Activated CD8-positive, alpha-beta memory T cell treated with anti-CD3 and anti-CD28 coated beads, Interleukin-2, amount 50 U/mL, for 48 hours (primary cell): ENCODE results near the gene SRSF12.

Source experiments
- DNase-seq: peaks from one replicate; pipeline ENCODE4 v3.0.0-alpha.2; 2020

The SRSF12 gene

DNA sequence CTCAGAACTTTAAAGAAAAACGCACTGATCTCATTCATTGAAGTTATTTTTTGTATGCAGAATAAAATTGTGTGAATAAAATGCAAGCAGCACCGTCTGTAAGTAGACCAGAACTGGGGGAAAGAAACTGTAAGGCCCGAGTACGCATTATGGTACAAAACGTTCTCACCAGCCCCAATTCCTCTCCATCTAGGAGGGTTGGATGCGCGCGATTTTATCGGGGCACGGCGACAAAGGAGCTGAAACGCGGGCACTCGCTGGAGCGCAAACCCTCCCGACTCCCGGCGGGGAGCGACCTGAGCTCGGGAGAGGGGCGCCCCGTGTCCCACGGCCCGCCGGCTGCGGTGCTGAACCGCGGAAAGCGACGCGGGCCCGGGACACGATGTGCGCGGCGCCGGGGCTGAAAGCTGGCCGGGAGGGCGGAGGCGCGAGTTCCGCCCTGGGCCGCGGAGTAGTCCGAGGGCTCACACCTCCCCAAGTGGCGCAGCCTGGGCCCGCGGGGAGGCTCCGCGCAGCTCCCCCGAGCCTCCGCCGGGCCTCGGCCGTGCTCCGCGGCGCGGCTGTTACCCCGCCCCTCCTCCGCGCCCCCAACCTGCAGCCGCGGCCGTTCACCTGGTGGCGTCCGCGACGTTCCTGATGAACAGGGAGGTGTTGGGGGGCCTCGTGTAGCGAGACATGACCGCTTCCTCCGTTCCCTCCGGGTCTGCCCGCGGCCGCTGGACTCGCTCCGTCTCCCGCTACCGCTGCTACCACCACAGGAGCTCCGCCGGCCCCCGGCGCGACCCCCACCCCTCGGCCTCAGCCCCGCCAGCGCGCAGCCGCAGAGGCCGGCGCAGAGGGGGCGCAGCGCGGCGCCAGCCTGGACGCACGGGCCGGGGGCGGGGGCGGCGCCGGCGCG, at the start of gene SRSF12:
SRSF12 (minus strand) TSS at position 861 of the 898 bp plus-strand sequence; CDS start at position 677, 184 bp downstream.
- DNase-seq: peak; percentile 67

DNA sequence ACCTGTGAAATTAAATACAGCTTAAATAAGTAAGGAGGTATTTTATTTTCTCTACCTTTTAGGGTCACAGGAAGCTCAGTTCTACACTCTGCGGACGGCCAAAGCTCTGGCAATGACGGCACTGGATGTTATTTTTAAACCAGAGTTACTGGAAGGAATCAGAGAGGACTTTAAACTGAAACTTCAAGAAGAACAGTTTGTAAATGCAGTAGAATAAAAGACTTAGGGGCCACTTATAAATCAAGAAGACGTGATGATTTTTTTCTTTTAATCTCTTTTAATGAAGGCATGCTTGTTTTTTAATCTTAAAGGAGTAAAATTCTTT, 44.1 kb upstream of the SRSF12 start:
- DNase-seq: no peak

- no peak for DNase-seq
Measured at GRCh38 chr6:89161326-89162046, 43.6 kb upstream of the SRSF12 start.

DNA sequence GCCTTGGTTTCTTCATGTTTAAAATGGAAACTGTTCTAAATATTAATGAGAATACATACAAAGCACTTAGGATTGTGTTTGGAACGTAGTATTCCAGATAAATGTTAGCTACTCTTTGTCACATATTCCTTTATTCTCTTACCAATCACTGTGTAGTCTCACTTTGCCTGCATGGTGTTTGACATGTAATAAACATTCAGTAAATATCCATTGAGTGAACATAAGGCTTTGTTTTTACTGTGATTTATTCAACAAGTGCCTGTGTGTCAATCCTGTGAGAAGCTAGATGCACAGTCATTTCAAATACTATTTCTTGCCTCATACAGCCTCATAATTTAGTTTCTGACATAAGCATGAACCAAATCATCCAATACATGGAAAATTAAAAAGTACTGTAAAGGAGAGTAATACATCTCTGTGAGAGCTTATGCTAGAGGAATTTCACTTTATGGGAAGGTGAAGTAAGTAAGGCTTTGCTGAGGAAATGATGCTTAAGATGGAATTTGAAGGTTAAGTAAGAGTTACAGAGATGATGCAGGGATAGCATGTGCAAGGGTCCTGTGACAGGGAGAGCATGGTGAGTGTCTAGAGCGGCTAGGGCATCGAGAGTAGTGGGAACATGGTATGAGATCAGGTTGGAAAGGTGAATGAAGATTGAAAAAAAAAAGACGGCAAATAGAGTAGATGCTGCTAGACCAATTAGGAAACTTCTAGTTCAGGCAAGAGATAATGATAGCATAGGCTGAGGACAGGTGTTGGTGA, 42.6 kb upstream of the SRSF12 start:
- DNase-seq: no peak

DNA sequence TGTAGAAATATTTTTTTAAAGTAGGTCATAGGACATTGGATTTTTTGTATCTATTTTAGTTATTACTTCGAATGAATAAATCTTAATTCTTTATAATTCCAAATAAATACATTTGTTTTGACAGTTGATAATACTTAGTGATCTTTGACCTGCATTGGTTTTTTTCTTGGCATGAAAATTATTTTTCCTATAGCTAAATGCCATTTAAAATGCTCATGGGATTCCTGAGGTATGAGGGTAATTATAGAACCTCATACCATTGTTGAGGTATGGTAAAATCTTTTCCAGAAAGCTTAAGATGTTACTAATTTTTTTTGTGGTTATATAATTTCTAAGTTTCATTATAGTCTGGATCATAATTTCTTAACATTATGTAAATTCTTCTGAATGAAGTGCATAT, 36.3 kb upstream of the SRSF12 start:
- no peak for DNase-seq

DNA sequence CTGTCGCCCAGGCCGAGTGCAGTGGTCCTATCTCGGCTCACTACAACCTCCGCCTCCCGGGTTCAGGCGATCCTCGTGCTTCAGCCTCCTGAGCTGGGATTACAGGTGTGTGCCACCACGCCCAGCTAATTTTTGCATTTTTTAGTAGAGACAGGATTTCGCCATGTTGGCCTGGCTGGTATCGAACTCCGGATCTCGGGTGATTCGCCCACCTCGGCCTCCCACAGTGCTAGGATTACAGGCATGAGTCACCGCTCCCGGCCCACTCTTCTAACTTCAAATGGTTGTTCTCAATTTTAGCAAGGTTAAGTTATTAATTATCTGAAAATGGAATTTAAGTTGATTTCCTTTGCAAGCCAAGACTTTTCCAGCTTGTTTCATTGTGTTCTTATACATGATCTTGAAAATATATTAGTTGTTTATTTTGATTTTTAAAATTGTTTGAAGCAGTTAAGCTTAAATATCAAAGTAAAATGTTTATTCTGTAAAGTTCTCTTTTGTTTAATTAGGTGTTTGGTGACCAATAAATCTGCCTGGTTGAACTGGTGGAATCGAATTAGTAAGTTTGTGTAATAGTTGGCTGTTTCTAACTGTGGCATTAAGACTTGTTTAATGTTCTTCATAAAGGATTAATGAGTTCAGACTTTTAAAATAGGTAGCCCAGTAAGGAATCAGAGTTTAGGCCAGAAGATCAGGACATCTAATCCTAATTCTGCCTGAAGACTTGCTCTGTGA, 30.3 kb upstream of the SRSF12 start:
- DNase-seq: peak; percentile 62

GRCh38 chr6:89146718-89147700, 29.1 kb upstream of the SRSF12 start:
- peak; percentile 75 for DNase-seq

- DNase-seq: peak; percentile 86
Measured at GRCh38 chr6:89145956-89146717, 28.3 kb upstream of the SRSF12 start, which contains the start of gene PM20D2. TSS of gene PM20D2 (plus strand) at chr6:89146055. CDS start at chr6:89146145, 90 bp downstream.

DNA sequence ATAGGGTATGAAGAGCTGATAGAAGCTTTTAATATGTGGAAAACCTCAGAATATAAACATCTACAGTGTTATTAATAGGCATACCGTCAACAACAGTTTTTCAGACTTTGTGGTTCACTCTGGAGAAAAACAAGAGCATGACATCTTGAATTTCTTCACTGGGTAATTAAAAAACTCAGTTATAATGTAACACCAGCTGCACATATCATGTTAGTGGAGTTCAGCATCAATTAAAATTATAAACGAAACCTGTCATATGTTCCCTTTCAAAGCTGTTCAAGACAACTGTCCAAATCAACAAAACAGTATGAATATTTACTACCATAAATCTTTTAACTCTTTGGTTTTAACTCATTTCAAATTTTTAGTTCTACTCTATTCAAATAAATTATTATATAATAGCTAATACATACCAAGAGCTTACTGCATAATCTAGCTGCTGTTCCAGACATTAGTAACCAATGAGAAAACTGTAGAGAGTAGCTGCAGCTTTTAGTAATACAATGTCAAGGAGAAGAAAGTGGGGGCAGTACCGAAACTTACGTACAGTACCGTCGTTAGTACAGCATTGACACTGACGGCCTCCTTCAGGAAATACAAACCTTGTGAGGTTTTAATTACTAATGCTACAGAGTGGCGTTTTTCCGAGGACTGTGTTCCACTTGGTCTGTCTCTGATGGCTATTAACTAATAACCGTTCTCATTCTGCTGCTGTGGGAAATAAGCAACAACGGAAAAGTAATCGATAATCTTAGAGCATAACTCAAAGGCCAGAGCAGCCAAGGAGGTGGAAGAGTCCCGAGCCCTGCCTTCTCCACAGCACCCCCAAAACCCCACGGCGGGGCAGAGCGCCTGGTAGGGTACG, 27.5 kb upstream of the SRSF12 start:
- DNase-seq: no peak

- DNase-seq: no peak
Measured at GRCh38 chr6:89144354-89144906, 26.6 kb upstream of the SRSF12 start.

DNA sequence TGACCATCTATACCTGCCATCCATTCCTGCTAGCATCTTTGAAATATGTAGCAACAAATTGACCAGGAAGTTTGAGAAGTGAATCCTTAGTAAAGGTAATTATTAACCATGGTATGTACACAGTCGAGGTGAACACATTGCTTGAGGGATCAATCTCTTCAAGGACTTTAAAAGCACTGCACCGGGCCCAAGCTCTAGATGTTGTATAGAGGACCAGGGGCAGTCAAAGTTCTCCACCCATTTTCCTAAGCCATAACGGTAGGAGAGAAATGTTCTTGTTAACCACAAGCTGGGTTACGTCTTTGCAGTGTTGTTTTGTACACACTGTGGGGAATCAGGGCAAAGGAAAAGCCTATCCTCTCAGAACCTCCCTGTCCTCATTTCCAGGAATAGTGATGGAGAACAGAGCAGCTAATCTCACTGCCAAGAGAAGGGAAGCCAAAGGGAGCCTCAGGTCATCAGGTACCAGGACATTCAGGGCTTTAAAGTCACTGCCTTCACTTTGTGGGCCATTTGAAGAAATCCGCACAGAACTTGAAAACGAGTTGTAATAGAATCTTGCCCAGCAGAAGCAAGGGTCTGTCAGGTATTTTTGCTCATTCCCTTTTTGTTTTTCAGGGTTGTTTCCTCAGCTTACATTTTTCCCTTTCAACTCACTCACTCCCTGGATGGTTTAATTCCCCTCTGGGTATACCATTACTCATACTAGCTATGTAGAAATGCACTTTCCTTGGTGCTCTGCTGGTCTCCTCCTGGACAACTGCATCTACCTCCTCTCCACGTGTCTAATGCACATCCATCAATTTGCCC, 22.7 kb upstream of the SRSF12 start:
- no peak for DNase-seq

DNA sequence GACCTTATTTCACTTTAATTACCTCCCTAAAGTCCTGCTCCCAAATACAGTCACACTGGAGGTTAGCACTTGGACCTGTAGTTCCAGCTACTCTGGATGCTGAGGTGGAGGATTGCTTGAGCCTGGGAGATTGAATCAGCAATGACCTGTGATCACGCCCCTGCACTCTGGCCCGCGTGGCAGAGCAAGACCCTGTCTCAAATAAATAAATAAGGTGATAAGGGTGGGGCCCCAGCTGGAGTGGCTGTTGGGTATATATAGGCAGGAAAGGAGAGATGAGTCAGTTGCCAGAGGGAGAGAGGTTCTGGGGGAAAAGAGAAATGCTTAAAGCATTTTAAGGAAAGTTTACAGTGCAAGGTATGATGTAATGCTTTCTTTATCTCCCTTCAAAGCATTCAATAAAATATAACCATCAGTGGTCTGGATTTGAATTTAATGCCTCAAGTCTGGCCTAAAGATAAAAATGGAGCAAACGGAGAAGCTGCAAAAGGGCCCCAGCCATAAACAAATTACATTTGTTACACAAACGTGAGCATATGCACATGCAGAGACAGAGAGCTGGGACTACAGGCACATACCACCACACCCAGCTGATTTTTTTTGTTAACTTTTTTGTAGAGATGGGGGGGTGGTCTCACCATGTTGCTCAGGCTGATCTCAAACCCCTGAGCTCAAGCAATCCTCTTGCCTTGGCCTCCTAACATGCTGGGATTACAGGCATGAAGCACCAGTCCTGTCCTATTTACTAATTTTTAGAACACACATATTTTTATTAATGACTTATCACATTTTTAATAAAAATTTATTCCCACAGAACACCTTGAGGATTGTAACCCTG, 21.9 kb upstream of the SRSF12 start:
- no peak for DNase-seq

DNA sequence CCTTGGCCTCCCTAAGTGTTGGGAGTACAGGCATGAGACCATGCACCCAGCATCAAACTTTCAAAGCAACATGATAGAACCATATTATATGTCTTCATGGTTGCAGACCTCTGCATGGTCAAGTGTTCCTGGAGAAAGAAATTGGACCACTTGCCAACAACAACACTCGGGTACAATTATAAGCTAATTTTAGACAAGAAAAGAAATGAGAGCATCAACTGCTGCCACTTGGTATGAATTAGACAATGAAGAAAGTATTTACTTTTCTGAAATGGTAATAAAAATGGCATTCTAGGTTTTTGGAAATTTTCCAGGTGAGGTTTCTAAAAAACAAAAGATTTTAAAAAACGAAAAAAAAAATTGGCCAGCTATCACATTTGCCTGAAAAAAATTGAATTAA, 20.3 kb upstream of the SRSF12 start:
- no peak for DNase-seq

DNA sequence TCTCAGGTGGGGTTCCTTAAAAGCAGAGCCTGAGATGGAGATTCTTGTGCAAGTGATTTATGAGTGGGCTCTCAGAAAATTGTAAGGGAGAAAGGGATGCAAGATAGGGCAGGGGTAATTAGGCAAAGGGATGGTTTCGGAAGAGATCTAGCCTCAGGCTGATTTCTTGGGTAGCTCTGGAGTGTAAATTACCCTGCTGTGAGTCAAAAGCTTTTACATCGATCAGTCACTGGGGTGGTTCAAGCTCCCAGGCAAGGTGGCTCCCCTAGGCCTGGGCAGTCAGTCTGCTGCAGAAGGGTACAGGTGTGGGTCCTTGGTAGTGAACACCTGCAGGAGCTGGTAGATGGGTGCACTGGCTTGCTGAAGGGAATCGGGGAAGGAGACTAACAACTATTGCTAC, 16.9 kb upstream of the SRSF12 start:
- DNase-seq: no peak

GRCh38 chr6:89133981-89134380, 16.1 kb upstream of the SRSF12 start:
- DNase-seq: no peak

- DNase-seq: no peak
Measured at GRCh38 chr6:89132057-89132456, 14.2 kb upstream of the SRSF12 start.

DNA sequence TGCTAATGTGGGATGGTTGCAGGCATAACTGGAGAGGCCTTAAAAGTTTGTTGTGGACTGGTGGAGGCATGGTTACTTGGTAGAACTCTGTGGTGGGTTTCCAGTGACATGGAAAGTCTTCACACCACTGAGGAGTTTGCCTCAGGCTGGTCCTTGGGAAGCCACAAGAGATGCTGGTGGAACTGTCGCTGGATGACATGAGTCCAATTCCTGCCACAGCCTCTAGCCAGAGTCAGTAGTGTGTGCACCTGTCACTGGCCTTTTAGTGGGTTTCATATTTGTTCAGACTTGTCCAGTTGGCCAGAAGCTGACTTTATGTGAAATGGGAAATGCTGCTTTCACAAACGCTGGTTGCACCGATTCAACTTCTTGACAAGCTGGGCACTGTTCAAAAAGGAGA, 13.7 kb upstream of the SRSF12 start:
- DNase-seq: no peak
